Fibroblast of skin of back (primary cell): ENCODE measurements around the gene SNX13.
A peak's percentile ranks its signal among the peaks of the same experiment; 100 is the strongest.

ENCODE experiments used
- DNase-seq: peaks from one replicate; pipeline ENCODE4 v3.0.0-alpha.2; 2013

SNX13 gene

GRCh38 chr7:17947620-17948019 is 7.3 kb upstream of the SNX13 start:
- no peak for DNase-seq

DNA sequence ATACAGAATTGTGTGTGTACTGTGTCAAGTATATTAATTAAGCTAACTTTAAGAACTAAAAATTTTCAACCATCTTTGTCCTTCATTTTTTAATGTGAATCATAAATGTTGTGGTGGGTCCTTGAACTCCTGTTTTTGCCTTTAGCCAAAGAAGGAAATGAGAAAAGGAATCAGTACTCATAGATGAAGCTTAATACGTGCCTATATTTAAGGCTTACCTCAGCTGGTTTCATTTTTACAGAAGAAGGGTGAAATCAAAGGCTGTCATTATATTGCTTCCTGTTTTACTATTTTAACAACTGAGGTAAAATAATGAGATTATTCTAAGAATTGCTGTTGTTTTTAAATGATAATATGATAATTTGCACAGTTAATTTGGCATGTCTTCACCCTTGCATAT is 6.3 kb upstream of the SNX13 start:
- no peak for DNase-seq

- no peak for DNase-seq
These were observed 4.4 kb upstream of the SNX13 start for GRCh38 chr7:17944720-17945119.

DNA sequence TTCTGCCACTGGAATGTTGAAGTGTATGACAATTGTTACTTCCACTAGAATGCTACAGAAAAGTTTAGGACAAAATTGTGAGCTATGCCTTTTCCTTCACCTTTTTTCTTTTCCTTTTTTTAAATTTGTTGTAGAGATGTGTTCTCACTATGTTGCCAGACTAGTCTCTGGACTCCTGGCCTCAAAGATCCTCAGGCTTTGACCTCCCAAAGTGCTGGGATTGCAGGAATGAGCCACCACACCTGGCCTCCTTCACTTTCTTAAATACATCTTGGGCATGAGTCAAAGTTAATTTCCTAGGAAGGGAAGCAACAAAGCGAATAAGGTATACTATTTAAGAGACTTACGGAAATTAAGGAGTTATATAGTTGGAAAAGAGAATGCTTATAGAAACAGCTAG is 2.7 kb upstream of the SNX13 start:
- DNase-seq, result no peak

- no peak for DNase-seq
These were observed 1.9 kb upstream of the SNX13 start for GRCh38 chr7:17942231-17942630.

- DNase-seq, result peak; percentile 3
These were observed 697 bp upstream of the SNX13 start for GRCh38 chr7:17940951-17941431.

GRCh38 chr7:17939606-17940301 is 540 bp downstream of the SNX13 start:
- DNase-seq, result peak; percentile 45

DNA sequence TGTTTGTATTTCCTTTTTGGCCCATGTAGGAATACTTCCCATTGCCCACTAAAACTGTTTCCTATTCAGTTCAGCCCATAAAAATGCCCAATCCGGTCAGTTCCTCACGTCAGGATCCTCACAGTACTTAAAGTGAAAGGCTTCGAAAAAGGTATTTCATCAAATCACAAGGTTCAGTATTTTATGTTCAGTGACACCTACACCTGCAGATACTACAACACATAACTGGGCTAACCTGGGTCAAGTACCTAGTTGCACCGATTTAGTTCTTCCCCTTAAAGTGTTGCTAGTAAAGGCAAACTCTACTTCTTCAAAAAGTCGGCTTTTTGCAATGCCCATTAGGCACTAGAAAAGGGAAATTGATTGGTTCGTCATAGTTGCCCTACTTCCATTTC is 1.1 kb downstream of the SNX13 start:
- peak; percentile 26 for DNase-seq

- peak; percentile 17 for DNase-seq
These were observed 2.7 kb downstream of the SNX13 start for GRCh38 chr7:17937506-17938120.

- DNase-seq, result no peak
These were observed 4.0 kb downstream of the SNX13 start for GRCh38 chr7:17936321-17936720.

GRCh38 chr7:17934612-17935240 is 5.6 kb downstream of the SNX13 start:
- DNase-seq, result no peak

- DNase-seq, result no peak
These were observed 6.2 kb downstream of the SNX13 start for GRCh38 chr7:17934094-17934493.

GRCh38 chr7:17932770-17933169 is 7.5 kb downstream of the SNX13 start:
- DNase-seq, result no peak

DNA sequence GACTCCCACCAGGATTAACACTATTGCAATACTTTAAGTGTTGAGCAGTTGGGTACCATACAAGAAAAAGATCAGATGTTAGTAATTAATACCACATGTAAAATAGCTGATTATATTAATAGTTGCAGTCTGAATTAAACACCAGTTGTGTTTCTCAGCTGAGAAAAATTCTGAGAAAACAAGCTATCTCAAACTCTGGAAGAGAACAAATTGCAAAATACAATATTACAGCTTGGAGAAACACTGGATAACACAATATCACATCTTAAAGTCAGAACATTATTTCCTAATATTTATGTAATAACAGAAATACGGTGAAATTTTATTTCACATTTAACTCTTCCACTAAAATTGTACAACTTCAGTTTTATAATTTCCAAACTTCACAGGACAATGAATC is 9.2 kb downstream of the SNX13 start:
- no peak for DNase-seq

GRCh38 chr7:17930546-17930945 is 9.7 kb downstream of the SNX13 start:
- no peak for DNase-seq

DNA sequence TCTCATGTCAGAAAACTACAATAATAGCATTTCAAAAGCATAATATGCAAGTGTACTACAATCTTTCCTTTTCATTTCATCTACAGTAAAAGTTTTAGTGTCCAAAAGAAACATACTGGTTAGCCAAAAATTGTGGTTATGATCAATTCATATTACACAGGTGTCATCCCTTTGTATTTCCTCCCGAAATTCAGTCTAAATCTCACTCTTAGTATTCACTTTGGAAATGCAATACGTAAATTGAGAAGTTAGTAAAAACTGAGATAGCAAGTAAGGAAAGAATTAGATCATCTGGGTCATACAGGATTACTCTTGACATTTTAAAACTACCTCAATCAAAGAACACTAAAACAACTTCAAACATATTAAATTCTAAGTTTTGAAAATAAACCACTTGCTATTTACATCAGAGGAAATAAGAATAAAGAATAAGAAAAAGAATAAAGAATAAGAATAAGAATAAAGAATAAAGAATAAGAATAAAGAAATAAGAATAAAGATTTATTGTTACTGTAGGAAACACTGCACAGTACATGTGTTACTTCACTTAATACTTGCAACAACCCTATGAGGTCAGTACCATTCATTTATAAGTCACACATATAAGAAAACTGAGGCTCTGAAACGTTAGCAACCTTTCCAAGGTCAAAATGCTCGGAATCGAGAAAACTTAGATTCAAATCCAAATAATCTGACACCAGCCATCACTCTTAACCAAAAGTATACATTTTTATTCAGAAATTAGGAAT is 10.5 kb downstream of the SNX13 start:
- DNase-seq, result no peak

DNA sequence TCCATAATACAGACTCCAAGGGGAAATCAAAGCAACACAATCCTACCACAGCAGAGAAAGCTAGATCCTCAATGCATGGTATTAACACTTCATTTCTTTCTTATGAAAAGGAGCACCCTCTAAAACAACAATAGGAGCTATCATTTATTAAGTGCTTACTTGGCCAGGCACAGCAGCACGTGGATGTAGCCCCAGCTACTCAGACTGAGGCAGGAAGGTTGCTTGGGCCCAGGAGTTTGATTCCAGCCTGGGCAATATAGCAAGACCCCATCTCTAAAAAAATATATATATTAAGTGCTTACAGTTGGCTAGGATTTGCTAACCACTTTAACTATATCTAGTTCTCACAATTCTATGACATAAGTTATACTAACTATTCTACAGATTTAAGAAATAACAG is 12.2 kb downstream of the SNX13 start:
- DNase-seq, result no peak

DNA sequence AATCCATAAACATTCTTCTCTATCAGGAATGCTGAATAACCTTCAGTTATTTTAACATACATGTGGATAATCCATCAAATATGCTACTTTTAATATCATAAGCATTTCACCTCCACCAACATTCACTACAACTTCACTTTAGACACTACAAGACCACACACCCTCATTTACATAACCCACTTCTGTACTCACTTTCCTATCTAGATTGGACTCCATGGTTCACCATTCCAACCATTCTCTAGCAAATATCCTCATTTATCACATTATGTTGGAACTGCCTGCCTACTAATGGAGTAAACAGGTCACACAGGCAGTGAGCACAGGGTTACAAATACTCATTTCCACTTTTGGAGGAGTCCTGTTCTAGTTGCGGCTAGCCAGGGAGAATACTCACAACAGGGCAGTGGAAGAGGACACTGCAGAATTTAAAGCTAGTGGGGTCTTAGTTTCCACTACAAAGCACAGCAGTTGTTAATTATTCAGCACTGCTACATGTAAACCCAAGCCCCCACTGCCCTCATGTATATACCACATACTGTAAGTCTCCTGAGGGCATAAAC is 18.4 kb downstream of the SNX13 start:
- no peak for DNase-seq

GRCh38 chr7:17917842-17918241 is 22.5 kb downstream of the SNX13 start:
- no peak for DNase-seq

GRCh38 chr7:17916786-17917185 is 23.5 kb downstream of the SNX13 start:
- no peak for DNase-seq

GRCh38 chr7:17915796-17916195 is 24.5 kb downstream of the SNX13 start:
- peak; percentile 37 for DNase-seq

DNA sequence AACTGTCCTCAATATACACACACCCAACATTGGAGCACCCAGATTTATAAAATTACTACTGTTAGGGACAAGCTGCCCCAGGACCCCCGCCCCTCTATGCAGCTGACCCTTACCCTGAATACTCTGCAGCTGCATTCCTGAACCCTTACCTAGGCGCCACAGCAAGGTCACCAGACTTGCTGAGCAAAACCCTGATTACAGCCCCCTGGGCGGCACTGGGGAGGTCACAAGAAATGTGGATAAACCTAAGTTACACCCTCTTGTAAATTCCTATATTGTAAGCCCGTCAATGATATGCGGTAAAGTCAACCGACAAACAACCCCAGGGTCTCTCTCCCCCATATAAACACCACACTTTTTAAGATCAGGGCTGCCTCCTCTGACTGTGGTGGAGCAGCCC is 25.1 kb downstream of the SNX13 start:
- no peak for DNase-seq

GRCh38 chr7:17913250-17913649 is 27.0 kb downstream of the SNX13 start:
- DNase-seq, result no peak
